DMS 273 (cell line): ENCODE measurements around the gene RLIM.

Experiments used
- DNase-seq: peaks from one replicate; lab custom pipeline; 2025; ENCODE audit not compliant: unreplicated experiment; lab: John Stamatoyannopoulos, UW

Gene RLIM

DNA sequence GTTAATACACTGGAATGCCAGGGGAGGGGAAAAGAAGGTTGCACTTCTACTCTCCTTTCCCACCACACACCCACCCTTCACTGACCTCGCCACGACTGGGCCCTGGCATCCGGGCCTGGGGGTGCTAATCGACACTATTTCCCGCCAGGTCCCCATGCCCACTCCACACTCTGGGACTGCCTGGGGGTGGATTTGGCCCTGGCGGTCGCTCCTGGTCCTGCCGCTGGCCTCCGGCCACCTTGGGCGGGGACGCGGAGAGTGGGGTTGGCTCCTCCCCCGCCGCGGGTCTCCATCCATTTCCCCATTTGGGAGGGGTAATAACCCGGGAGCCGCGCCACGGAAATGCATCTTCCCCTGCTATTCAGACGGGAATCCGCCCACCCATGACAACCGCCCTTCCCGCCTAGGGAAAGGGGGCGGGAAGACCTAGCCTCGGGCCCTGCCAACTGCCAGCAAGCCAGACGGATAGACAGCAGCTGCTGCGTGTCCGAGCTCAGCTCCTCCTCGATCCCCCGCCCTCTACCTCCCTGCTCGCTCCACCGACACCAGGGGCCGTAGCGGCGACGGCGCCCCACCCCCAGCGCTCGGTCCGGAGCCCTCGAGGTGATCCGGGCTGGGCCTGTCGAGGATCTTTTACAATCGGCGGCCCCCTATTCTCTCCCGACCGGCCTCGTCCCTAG, 78.1 kb downstream of the RLIM start:
- peak; percentile 95 for DNase-seq

DNA sequence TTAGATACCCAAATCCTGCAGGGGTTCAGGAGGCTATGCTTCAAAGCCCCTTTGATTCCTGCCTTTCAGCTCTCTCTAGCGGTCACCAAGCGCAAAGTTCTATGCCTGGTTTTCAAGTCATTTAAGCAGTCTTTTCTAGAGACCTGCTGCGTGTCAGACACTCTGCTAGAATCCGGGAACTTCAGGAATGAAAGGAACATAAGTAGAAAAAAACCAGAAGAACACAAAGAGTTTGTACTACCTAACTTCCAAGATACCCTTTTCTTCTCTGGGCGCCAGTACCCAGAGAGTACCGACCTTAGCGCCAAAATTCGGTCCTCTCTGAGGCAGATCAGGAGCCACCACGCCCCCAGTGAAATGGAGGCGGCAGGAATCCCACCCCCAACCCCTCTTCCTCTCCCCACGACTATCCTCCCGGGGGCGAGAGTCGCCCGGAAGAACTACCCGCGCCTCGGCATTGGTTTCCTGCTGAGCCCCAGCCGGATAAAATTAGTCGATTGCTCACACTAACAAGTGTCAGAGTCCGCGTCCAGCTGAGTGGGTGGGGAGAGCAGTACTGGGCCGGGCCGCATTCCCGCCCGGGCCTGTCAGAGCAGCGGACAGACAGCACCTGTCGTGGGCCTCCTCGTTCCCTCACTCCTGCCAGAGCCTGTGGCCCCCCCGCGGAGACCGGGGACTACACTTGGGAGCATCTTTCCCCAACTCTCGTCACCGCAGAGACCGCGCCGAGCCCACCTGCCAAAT, 78.8 kb downstream of the RLIM start:
- peak; percentile 84 for DNase-seq
